RCC 7860 (cell line): ENCODE data around the gene GPR137C.
"Not testable (repeated sequence)": the region's sequence is repeated elsewhere in the genome, so short reads cannot be mapped to it uniquely, and the experiment has no call there.

Source experiments
- DNase-seq: peaks from one replicate; pipeline ENCODE4 v3.0.0-alpha.2; 2015; ENCODE audit warnings: low spot score
- FAIRE-seq: peaks from 2 replicates; lab custom pipeline; 2012; peaks lifted over from hg19 to GRCh38; lab: Jason Lieb, UNC

GPR137C gene

GRCh38 chr14:52563120-52563519, 10.5 kb downstream of the GPR137C start:
- DNase-seq (peak; percentile 31), FAIRE-seq (no peak)

- not testable (repeated sequence) for DNase-seq, FAIRE-seq
These were observed 15.8 kb downstream of the GPR137C start for GRCh38 chr14:52568454-52568853.

GRCh38 chr14:52575858-52576257, 23.2 kb downstream of the GPR137C start:
- no peak for FAIRE-seq
- no peak for DNase-seq

GRCh38 chr14:52583544-52583943, 30.9 kb downstream of the GPR137C start:
- DNase-seq (no peak), FAIRE-seq (no peak)

- no peak for DNase-seq
- no peak for FAIRE-seq
These were observed 37.0 kb downstream of the GPR137C start for GRCh38 chr14:52589646-52590045.

GRCh38 chr14:52590318-52590717, 37.7 kb downstream of the GPR137C start:
- FAIRE-seq = no peak
- DNase-seq = no peak

GRCh38 chr14:52596320-52596719, 43.7 kb downstream of the GPR137C start:
- FAIRE-seq (no peak), DNase-seq (no peak)

GRCh38 chr14:52596861-52597260, 44.2 kb downstream of the GPR137C start:
- FAIRE-seq = no peak
- DNase-seq = no peak

GRCh38 chr14:52598568-52598967, 45.9 kb downstream of the GPR137C start:
- DNase-seq (no peak), FAIRE-seq (no peak)

GRCh38 chr14:52599974-52600373, 47.3 kb downstream of the GPR137C start:
- no peak for DNase-seq
- no peak for FAIRE-seq

GRCh38 chr14:52602131-52602530, 49.5 kb downstream of the GPR137C start:
- no peak for FAIRE-seq
- no peak for DNase-seq

GRCh38 chr14:52607061-52607460, 54.4 kb downstream of the GPR137C start:
- DNase-seq (no peak), FAIRE-seq (no peak)

- no peak for DNase-seq
- no peak for FAIRE-seq
These were observed 56.9 kb downstream of the GPR137C start for GRCh38 chr14:52609445-52610044.

GRCh38 chr14:52610187-52610586, 57.6 kb downstream of the GPR137C start:
- no peak for DNase-seq
- no peak for FAIRE-seq

GRCh38 chr14:52618602-52619001, 66.0 kb downstream of the GPR137C start:
- DNase-seq (no peak), FAIRE-seq (no peak)

GRCh38 chr14:52619687-52620086, 67.1 kb downstream of the GPR137C start:
- DNase-seq = no peak
- no peak for FAIRE-seq

GRCh38 chr14:52640137-52640536, 87.5 kb downstream of the GPR137C start:
- DNase-seq (no peak), FAIRE-seq (no peak)

- DNase-seq (no peak), FAIRE-seq (no peak)
These were observed 89.1 kb downstream of the GPR137C start for GRCh38 chr14:52641745-52642144.

- no peak for DNase-seq
- no peak for FAIRE-seq
These were observed 96.9 kb downstream of the GPR137C start for GRCh38 chr14:52649511-52649910.

- FAIRE-seq (no peak), DNase-seq (no peak)
These were observed 98.1 kb downstream of the GPR137C start for GRCh38 chr14:52650774-52651173.

- FAIRE-seq = no peak
- no peak for DNase-seq
These were observed 104.3 kb downstream of the GPR137C start for GRCh38 chr14:52656905-52657304.

GRCh38 chr14:52660325-52660724, 107.7 kb downstream of the GPR137C start:
- DNase-seq = no peak
- FAIRE-seq = no peak

GRCh38 chr14:52660832-52661231, 108.2 kb downstream of the GPR137C start:
- FAIRE-seq (no peak), DNase-seq (no peak)
